ENCODE results near the gene TRIM14.

DNA sequence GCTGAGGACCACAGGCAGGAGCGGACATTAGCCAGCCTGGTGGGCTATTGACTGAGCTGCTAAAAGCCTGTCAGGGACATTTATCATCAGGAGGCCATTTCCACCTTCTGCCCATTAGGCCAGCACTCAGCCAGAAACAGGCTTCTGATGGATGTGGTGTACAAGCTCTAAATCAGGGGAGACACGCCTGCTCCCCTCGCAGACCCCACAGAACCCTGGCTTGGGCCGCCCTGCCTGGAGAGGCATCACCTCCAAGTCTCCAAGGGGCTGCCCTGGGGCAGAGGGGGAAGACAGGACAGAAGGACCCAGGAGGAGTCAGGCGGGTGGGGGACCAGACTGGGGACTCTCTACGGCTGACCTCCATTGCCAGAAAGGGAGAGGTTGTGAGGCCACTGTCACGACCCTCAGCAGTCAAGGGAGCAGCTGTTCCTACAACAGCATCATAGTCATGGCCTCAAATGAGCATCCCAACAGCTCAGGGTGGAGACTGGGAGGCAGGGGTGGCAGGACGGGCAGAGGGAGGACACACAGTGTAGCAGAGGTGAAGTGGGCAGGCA lies 24.0 kb upstream of the TRIM14 start:
- TF ChIP-seq CTCF (IDR thresholded peaks at IDR 0.05) (no peak), POLR2A (IDR thresholded peaks at IDR 0.05; ENCODE audit: low read length) (no peak), EP300 (IDR thresholded peaks at IDR 0.05) (no peak), JUN (IDR thresholded peaks at IDR 0.05) (no peak), RAD21 (conservative IDR thresholded peaks at IDR 0.05 in 1 of 2, IDR thresholded peaks at IDR 0.05 in 1 of 2) (no peak), EHMT2 (IDR thresholded peaks at IDR 0.05; ENCODE audit: low read depth) (no peak)
- TF ChIP-seq, protein P1, sequence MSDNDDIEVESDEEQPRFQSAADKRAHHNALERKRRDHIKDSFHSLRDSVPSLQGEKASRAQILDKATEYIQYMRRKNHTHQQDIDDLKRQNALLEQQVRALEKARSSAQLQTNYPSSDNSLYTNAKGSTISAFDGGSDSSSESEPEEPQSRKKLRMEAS (IDR thresholded peaks at IDR 0.05) = no peak
